ENCODE results near the gene SEMA3F.
A peak's percentile ranks its signal among the peaks of the same experiment; 100 is the strongest.
"Not testable (repeated sequence)": the region's sequence is repeated elsewhere in the genome, so short reads cannot be mapped to it uniquely, and the experiment has no call there.

Gene SEMA3F

DNA sequence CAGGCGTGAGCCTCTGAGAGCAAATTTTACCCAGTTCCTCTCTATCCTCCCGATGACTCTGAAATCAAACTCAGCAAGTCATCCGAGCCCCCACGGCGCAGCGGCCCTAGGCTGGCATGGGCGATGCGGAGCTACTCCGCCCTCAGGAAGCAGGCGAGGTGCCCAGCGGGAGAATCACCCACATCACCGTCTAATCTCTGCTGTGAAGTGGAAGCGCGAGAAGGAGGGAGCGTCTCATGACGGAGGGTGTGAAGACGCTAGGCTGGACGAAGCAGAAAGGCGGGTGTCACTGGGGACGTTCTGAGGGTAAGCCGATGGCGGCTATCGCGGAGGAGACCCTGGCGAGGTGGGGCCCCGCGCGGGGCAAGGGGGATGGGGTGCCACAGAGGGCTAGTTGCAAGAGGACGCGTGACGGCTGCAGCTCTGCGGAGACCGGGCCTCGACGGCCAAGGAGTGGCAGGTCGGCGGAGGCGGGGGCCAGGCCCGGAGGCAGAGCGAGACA, 71.8 kb downstream of the SEMA3F start:
- peaks cover 9% of the 10 kb centered on the region for H3K79me2 ChIP-seq (ENCODE audit: insufficient read depth, low read length)
- no peaks in the 10 kb centered on the region for H4K20me1 ChIP-seq (ENCODE audit: insufficient read depth, low read length)
- H2AFZ ChIP-seq (ENCODE audit: low read depth, low read length) = peak overlapping the region; percentile 91
- peak overlapping the region; percentile 62 to 82; a peak in 3 of 4 replicates for H3K4me3 ChIP-seq (ENCODE audit: low read depth in 1 of 2, low read length in 2 of 2)
- DNase-seq (no peak), ATAC-seq (ENCODE audit: insufficient read depth, low read depth) (peak; percentile 25)
- TF ChIP-seq EZH2 (IDR thresholded peaks at IDR 0.05; ENCODE audit: borderline replicate concordance, low read depth, low read length, severe bottlenecking) = no peak
- no peaks in the 10 kb centered on the region; the same call in 1 of the 2 replicates for H3K36me3 ChIP-seq (ENCODE audit: insufficient read depth, low read length)
- H3K9me3 ChIP-seq (ENCODE audit: insufficient read depth, low read length, severe bottlenecking) = no peaks in the 10 kb centered on the region
- H3K4me2 ChIP-seq (ENCODE audit: insufficient read depth, low read length) = peak overlapping the region; percentile 95
- peak overlapping the region; percentile 83 for H3K9ac ChIP-seq (ENCODE audit: low read depth, low read length)
- H3K4me1 ChIP-seq (ENCODE audit: insufficient read depth, low read length) = peaks cover 32% of the 10 kb centered on the region
- H3K27me3 ChIP-seq (ENCODE audit: insufficient read depth, low read length, poor library complexity) = no peaks in the 10 kb centered on the region
- H3K27ac ChIP-seq (ENCODE audit: low read length) = peak overlapping the region; percentile 63

DNA sequence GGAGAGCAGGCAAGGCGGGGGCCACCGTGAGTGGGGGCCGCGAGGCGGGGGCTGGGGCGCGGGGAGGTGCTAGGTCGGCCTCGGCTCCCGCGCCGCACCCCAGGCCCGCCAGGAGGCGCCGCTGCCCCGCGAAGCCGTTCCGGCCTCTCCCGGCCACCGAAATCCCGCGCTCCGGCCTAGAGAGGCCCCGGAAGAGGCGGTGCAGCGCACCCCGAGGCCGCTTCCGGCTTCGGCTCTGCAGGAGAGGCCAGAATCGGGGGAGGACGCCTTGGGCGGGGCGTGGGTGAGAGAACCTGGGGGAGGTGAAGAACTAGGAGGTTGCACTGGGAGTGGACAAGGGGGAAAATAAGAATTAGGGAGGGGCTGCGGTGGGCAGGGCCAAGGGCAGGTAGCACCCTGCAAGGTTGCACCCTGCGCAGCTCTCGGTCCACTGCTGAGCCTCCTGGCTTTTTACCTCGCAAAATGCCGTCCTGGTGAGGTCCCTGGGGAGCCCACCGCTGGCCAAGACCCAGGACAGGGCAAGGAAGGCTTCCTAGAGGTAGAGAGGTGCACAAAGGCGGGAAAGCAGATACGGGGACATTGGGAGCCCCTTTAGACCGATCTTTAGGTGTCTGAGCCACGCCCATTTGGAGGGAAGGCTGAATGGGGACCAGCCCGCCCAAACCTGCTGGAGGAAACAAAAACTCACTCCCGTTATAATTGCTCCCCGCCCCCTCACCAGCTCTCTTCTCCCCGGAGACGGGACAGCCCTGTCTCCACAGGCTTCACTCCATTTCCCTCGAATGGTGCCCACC, 72.5 kb downstream of the SEMA3F start:
- Histone ChIP-seq H3K79me2 (ENCODE audit: insufficient read depth, low read length) (peaks cover 9% of the 10 kb centered on the region), H3K4me3 (ENCODE audit: low read depth in 1 of 2, low read length in 2 of 2) (peak overlapping the region; percentile 62 to 82), H3K27ac (ENCODE audit: low read length) (peak overlapping the region; percentile 89), H3K9ac (ENCODE audit: low read depth, low read length) (peak overlapping the region; percentile 83), H2AFZ (ENCODE audit: low read depth, low read length) (peak overlapping the region; percentile 97), H4K20me1 (ENCODE audit: insufficient read depth, low read length) (no peaks in the 10 kb centered on the region), H3K27me3 (ENCODE audit: insufficient read depth, low read length, poor library complexity) (no peaks in the 10 kb centered on the region), H3K4me1 (ENCODE audit: insufficient read depth, low read length) (peaks cover 32% of the 10 kb centered on the region), H3K9me3 (ENCODE audit: insufficient read depth, low read length, severe bottlenecking) (no peaks in the 10 kb centered on the region), H3K4me2 (ENCODE audit: insufficient read depth, low read length) (peak overlapping the region; percentile 95), H3K36me3 (ENCODE audit: insufficient read depth, low read length) (no peaks in the 10 kb centered on the region; the same call in 1 of the 2 replicates)
- ATAC-seq (ENCODE audit: insufficient read depth, low read depth) = peak; percentile 89
- DNase-seq = peak; percentile 92
- TF ChIP-seq EZH2 (IDR thresholded peaks at IDR 0.05; ENCODE audit: borderline replicate concordance, low read depth, low read length, severe bottlenecking) = no peak
- TF ChIP-seq, protein P1, sequence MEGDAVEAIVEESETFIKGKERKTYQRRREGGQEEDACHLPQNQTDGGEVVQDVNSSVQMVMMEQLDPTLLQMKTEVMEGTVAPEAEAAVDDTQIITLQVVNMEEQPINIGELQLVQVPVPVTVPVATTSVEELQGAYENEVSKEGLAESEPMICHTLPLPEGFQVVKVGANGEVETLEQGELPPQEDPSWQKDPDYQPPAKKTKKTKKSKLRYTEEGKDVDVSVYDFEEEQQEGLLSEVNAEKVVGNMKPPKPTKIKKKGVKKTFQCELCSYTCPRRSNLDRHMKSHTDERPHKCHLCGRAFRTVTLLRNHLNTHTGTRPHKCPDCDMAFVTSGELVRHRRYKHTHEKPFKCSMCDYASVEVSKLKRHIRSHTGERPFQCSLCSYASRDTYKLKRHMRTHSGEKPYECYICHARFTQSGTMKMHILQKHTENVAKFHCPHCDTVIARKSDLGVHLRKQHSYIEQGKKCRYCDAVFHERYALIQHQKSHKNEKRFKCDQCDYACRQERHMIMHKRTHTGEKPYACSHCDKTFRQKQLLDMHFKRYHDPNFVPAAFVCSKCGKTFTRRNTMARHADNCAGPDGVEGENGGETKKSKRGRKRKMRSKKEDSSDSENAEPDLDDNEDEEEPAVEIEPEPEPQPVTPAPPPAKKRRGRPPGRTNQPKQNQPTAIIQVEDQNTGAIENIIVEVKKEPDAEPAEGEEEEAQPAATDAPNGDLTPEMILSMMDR (IDR thresholded peaks at IDR 0.05; ENCODE audit: borderline replicate concordance, extremely low read depth, low read length, poor library complexity, severe bottlenecking) = peak; percentile 75

DNA sequence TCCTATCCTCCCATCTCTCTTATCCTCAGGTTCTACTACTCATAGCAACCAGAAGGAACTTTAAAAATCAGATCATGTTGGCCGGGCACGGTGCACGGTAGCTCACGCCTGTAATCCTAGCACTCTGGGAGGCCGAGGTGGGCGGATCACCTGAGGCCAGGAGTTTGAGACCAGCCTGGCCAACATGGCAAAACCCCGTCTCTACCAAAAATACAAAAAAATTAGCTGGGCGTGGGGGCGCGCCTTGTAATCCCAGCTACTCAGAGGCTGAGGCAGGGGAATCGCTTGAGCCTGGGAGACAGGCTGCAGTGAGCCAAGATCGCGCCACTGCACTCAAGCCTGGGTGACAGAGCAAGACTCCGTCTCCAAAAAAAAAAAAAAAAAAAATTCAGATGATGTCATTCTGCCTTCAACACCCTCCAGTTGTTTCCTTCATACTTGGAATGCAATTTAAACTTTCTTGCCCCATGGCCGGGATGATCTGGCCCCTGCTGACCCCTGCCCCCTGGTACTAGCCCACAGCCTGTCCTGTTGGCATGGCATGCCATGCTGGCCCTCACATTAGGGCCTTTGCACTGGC, 73.2 kb downstream of the SEMA3F start:
- not testable (repeated sequence) for H3K27me3 ChIP-seq (ENCODE audit: insufficient read depth, low read length, poor library complexity); ATAC-seq (ENCODE audit: insufficient read depth, low read depth); H3K9me3 ChIP-seq (ENCODE audit: insufficient read depth, low read length, severe bottlenecking); H3K36me3 ChIP-seq (ENCODE audit: insufficient read depth, low read length); H3K79me2 ChIP-seq (ENCODE audit: insufficient read depth, low read length); H4K20me1 ChIP-seq (ENCODE audit: insufficient read depth, low read length); DNase-seq
- Histone ChIP-seq H3K9ac (ENCODE audit: low read depth, low read length) (peak overlapping the region; percentile 83), H3K27ac (ENCODE audit: low read length) (peak overlapping the region; percentile 89), H2AFZ (ENCODE audit: low read depth, low read length) (peak overlapping the region; percentile 97), H3K4me3 (ENCODE audit: low read depth in 1 of 2, low read length in 2 of 2) (peak overlapping the region; percentile 62 to 82; a peak in 3 of 4 replicates), H3K4me1 (ENCODE audit: insufficient read depth, low read length) (peaks cover 32% of the 10 kb centered on the region), H3K4me2 (ENCODE audit: insufficient read depth, low read length) (peak overlapping the region; percentile 95)

DNA sequence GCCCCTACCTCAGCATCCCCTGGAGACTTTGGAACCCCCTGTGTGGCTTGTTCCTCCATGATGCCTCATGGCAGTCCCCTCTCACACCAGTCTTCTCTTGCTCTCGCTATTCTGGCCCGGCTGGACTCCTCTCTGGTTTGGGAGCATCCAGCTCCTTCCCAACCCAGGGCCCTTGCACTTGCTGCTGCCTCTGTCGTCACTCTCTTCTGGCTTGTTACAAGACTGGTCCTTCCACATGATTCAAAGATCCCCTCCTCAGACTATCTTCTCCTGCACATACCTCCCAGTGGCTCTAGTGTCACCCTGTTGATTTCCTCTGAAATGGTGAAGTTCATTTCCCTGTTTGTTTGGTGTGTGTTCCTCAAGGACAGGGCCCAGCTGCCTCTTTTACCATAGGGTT, 74.4 kb downstream of the SEMA3F start:
- Histone ChIP-seq H3K9ac (ENCODE audit: low read depth, low read length) (peak overlapping the region; percentile 13; the same call in 1 of the 2 replicates), H3K4me3 (ENCODE audit: low read depth in 1 of 2, low read length in 2 of 2) (no peak overlapping the region), H2AFZ (ENCODE audit: low read depth, low read length) (no peak overlapping the region), H3K36me3 (ENCODE audit: insufficient read depth, low read length) (no peaks in the 10 kb centered on the region; the same call in 1 of the 2 replicates), H3K27ac (ENCODE audit: low read length) (no peak overlapping the region), H3K4me1 (ENCODE audit: insufficient read depth, low read length) (peaks cover 32% of the 10 kb centered on the region), H3K27me3 (ENCODE audit: insufficient read depth, low read length, poor library complexity) (no peaks in the 10 kb centered on the region), H3K79me2 (ENCODE audit: insufficient read depth, low read length) (peaks cover 9% of the 10 kb centered on the region), H3K4me2 (ENCODE audit: insufficient read depth, low read length) (no peak overlapping the region), H3K9me3 (ENCODE audit: insufficient read depth, low read length, severe bottlenecking) (no peaks in the 10 kb centered on the region), H4K20me1 (ENCODE audit: insufficient read depth, low read length) (no peaks in the 10 kb centered on the region)
- DNase-seq (no peak), ATAC-seq (ENCODE audit: insufficient read depth, low read depth) (no peak)
- TF ChIP-seq, protein P1 (IDR thresholded peaks at IDR 0.05; ENCODE audit: borderline replicate concordance, extremely low read depth, low read length, poor library complexity, severe bottlenecking) = no peak
- TF ChIP-seq EZH2 (IDR thresholded peaks at IDR 0.05; ENCODE audit: borderline replicate concordance, low read depth, low read length, severe bottlenecking) = no peak

Measured in DND-41 (cell line).